NCI-H2171 (cell line): ENCODE measurements around the gene CEP170B.
"Not testable (repeated sequence)": the region's sequence is repeated elsewhere in the genome, so short reads cannot be mapped to it uniquely, and the experiment has no call there.

Experiments used
- DNase-seq: peaks from one replicate; lab custom pipeline; 2025; lab: John Stamatoyannopoulos, UW

CEP170B gene

GRCh38 chr14:104932676-104933631 lies 67.9 kb downstream of the CEP170B start:
- DNase-seq: peak; percentile 89

GRCh38 chr14:104933746-104934733 lies 69.0 kb downstream of the CEP170B start:
- peak; percentile 9 for DNase-seq

GRCh38 chr14:104935026-104935650 lies 70.1 kb downstream of the CEP170B start:
- DNase-seq: peak; percentile 46

GRCh38 chr14:104935955-104936354 lies 70.9 kb downstream of the CEP170B start:
- DNase-seq: no peak

- no peak for DNase-seq
Observed at GRCh38 chr14:104936361-104937155, 71.5 kb downstream of the CEP170B start.

- DNase-seq: no peak
Observed at GRCh38 chr14:104937161-104937560, 72.1 kb downstream of the CEP170B start.

- no peak for DNase-seq
Observed at GRCh38 chr14:104937694-104938365, 72.8 kb downstream of the CEP170B start.

GRCh38 chr14:104938436-104938835 lies 73.4 kb downstream of the CEP170B start:
- no peak for DNase-seq

- no peak for DNase-seq
Observed at GRCh38 chr14:104938960-104939359, 73.9 kb downstream of the CEP170B start.

- no peak for DNase-seq
Observed at GRCh38 chr14:104939666-104940410, 74.8 kb downstream of the CEP170B start.

- no peak for DNase-seq
Observed at GRCh38 chr14:104940526-104941150, 75.6 kb downstream of the CEP170B start.

GRCh38 chr14:104941508-104942365 lies 76.7 kb downstream of the CEP170B start:
- no peak for DNase-seq

GRCh38 chr14:104942586-104942985 lies 77.5 kb downstream of the CEP170B start:
- no peak for DNase-seq

GRCh38 chr14:104943216-104944015 lies 78.3 kb downstream of the CEP170B start:
- not testable (repeated sequence) for DNase-seq

GRCh38 chr14:104944016-104944308 lies 78.9 kb downstream of the CEP170B start:
- DNase-seq: not testable (repeated sequence)

GRCh38 chr14:104944436-104945205 lies 79.6 kb downstream of the CEP170B start:
- DNase-seq: not testable (repeated sequence)

GRCh38 chr14:104945266-104945665 lies 80.2 kb downstream of the CEP170B start:
- not testable (repeated sequence) for DNase-seq
